NOMO-1 (cell line): ENCODE data around the gene FGF19.

ENCODE experiments used
- DNase-seq, 2 experiments: peaks; one replicate each; lab custom pipeline; 2025; ENCODE audit not compliant: unreplicated experiment in 2 of 2; lab: John Stamatoyannopoulos, UW

Gene FGF19, protein sequence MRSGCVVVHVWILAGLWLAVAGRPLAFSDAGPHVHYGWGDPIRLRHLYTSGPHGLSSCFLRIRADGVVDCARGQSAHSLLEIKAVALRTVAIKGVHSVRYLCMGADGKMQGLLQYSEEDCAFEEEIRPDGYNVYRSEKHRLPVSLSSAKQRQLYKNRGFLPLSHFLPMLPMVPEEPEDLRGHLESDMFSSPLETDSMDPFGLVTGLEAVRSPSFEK

DNA sequence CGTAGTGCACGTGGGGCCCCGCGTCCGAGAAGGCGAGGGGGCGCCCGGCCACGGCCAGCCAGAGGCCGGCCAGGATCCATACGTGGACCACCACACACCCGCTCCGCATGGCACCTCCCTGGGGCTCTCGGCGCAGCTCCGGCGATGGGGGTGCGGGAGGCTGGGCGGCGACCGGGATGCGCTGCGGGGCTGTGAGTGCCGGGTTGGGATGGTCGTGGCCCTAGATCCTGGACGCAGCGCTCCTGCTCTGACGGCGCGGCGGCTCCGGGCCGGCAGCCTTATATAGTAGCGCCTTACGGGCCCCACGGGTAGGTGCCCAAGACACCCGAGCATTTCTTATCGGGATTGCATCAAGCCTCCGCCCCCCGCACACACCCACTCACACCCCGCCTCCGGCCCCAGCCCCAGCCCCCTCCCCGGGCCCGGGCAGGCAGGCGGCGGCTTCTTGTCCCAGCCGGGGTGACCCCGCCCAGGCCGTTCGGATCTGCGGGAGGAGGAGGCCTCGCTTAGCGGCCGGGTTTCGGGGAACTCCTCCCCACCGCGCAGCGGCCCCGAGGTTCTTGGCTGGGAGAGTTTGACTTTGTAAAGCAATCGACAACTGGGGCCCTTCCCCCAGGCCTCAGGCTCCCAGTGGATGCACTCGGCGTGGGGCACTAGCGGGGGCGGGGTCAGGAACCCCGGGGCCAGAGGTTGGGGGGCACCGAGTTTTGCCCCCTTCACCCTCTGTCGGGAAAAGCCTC is at the start of gene FGF19:
TSS of gene FGF19 (minus strand) at position 255 of the 740 bp plus-strand sequence. CDS start at position 109, 146 bp downstream.
- no peak for DNase-seq

DNA sequence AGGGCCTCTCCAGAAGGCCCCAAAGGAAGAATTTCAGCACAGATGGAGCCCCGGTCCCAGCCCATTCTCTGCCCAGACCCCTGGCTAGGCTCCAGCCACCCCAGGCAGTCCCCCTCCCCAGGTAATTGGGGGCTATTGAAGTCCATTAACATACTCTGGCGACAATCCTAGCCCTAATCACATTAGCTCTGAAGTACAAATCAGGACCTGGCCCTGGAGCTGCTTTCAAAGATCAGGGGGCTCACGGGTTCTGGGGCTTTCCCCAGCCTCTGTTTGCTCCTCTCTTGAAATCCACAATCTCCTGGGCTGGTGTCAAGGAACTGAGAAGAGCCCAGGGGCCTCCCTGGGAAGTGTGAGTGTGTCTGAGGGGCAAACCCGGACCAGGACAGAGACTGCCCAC is 49.1 kb upstream of the FGF19 start:
- DNase-seq = no peak

DNA sequence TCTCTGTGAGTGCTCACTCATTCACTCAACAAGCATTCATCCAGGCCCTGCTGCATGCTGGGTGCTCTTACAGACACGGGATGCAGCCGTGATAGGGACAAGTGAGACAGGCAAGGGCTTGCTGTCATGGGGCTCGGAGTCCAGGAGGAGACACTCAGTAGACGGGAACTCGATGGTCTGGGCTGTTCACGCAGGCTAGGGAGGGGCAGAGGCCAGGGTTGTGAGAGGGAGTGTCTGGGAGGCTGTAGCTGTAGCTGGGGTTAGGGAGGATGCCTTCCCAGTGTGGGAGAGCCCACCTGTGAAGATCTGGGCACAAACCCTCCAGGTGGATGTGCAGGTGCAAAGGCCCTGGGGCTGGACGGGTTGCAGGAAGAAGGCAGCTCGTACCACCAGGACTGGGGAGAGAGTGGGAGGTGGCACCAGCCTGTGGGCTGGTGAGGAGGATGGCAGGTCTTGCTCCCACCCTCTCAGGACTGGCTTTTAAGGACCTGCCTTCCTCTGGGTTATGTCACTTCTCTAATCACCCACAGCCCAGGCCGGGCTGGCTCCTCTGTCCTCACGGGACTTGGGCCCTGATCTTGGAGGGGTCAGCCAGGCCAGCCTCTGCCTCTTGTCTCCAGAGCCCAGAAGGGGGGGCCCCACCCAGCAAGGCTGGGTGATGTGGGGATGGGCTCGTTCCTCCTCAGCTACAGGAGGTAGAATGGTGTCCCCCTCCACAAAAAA is 47.2 kb upstream of the FGF19 start:
- DNase-seq = no peak

DNA sequence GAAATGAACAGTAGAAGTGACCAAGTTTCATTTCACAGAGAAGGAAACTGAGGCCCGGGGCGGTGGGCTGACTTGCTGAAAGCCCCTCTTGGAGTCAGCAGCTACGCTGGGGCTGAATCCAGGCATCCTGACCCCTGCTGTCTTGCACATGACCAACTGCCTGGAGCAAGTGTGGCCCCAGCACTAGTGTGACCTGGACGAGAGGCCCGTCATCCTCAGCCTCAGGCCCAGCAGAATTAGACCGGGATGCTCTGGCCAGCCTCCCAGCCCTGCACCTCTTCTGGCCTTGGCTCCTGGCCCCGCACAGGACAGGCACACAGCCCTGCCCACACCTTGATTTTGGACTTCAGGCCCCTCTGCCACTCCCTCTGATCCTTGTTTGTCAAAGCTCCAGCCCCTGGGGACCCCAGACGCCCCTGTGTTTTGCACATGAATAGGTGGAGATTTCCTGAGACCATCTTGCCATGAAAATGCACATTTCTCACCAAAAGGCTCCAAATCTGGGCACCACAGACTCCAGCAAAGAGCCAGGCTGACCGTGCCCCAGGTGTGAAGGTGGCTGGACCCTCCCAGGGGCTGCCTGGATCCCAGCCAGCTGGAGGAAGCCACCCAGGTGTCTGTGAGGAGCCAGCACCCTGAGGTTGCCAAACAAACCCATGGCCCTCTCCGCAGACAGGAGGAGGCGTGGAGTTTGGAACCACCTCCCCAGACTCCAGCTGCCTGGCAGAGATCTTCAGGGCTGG is 46.5 kb upstream of the FGF19 start:
- DNase-seq = no peak

DNA sequence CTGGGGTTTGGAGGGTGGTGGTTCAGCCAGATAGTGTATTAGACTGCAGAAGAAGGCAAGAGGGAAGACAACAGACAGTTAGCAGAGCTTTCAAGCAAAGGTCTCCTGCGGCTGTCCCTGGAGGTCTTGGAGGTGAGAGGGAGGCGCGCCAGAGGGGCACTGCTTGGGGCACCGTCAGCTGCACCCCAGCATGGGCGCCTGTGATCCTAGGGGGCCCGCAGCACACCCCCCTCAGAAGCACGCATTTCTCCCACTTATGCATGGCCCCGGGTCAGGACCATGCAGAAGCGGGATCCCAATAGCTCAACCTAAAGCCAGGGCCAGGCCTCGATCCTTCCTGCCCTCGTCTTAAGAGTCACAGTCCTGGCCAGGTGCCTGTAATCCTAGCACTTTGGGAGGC is 44.8 kb upstream of the FGF19 start:
- DNase-seq = no peak

DNA sequence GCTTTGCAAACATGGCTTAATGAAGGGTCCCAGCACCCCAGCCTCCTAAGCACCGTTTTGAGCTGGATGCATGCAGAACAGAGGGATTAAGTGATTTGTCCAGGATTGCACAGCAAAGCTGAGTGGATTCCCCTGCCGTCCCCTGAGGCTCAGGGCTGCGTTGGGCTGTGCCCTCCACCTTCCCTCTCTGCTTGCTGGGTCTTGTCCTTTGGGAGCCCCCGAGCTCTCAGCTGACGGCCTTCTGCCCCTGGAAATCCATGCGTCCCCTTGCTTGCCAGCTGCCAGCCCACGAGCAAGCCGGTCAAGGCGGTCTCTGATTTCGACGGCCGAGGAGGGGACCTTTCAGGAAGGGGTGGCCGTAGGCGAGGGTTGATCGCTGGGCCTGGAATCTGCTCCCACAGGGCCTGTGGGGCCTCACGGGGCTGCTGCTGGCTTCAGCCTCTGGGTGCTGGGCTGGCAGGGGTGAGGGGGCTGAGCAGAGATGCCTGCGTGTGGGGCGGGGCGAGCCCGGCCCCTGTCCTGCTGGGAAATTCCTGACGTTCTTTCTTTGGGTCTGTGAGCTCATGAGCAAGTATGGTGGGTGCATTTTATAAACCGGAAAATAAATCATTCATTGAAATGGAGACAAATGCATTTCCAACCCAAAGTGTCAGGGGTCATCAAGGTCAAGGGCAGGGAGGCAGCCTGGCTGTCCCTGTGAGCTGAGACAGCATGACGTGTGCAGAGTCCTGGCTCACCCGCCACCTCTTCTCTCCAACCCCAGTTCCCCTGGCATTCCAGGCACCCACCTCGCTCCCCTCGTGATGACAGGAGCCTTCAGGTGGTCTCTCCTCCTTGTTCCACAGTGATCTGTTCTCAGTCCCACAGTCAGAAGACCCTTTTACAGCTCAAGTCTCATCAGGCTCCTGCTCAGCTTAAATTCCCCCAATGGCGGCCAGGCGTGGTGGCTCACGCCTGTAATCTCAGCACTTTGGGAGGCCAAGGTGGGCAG is 43.2 kb upstream of the FGF19 start:
- DNase-seq = no peak

DNA sequence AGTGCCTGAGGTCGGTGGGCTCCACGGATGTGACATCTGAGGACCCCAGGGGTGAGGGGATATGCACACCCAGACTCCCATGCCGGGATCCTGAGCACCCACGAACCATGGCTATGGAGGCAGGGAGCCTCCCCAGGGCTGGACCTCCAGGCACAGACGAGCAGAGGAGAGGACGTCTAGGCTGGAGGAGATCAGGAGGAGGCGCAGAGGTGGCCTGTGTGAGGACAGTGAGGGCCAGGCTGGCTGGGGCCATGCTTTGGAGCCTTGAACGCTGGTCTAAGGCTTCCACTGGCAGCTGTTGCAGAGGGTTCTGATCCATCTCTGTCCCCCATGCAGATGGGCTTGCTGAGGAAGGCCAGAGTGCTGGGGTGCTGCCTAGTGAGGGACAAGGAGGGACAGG is 42.3 kb upstream of the FGF19 start:
- DNase-seq = no peak

DNA sequence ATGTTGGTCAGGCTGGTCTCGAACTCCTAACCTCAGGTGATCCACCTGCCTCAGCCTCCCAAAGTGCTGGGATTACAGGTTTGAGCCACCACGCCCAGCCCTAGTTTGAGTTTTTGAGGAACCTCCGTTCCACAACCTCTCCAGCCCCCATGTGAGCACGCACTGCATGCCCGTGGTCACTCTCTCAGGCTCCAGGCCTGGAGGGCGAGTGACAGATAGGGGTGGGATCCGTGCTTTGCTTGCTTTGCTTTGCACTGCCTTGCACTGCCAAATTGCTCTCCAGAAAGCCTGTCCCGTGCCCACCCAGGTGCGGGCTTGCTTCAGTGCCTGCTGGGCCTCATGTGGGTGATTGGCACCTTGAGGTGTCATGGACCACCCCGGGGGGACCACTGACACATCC is 41.4 kb upstream of the FGF19 start:
- no peak for DNase-seq

DNA sequence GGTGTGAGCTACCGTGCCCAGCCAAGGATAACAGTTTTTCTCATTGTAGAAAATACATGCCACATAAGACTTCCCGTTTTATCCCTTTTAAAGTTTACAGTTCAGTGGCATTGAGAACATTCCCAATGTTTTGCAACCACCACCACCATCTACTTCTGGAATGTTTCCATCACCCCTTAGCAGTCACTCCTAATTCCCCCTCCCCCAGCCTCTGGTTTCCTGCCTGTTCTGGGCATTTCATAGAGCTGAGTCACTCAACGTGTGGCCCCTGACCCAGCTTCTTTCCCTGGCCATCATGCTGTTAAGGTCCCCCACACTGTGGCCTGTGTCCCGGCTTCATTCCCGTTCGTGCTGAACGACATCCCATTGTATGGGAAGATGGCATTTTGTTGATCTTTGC is 40.6 kb upstream of the FGF19 start:
- DNase-seq = no peak

DNA sequence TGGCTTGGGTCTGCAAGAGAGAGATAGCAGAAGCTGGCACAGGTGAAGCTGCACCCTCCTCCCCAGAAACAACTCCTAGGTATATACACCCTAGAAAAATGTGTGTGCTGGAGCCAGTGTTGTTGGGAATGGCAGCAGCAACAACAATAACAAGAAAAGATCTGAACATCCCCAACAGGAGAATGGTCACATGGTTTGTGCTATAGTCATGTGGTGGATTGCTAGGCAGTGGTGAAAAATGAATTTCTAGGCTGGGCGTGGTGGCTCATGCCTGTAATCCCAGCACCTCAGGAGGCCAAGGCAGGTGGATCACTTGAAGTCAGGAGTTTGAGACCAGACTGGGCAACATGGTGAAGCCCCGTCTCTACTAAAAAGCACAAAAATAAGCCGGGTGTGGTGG is 31.0 kb upstream of the FGF19 start:
- DNase-seq = no peak

DNA sequence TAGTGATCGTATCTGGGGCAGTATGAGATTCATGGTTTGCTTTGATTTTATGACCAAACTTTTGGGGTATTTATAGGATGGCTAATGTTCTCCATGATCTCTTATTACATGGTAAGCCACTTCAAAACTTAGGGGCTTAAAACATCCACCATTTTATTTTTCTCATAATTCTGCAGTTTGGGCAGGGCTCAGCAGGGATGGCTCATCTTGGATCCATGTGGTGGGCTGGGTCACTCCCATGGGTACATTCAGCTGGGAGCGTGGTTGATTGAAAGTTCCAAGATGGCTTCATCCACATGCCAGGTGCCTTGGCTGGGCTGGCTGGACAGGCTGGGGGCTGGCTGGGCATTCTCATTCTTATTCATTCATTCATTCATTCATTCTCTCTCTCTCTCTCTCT is 30.5 kb upstream of the FGF19 start:
- DNase-seq = no peak

DNA sequence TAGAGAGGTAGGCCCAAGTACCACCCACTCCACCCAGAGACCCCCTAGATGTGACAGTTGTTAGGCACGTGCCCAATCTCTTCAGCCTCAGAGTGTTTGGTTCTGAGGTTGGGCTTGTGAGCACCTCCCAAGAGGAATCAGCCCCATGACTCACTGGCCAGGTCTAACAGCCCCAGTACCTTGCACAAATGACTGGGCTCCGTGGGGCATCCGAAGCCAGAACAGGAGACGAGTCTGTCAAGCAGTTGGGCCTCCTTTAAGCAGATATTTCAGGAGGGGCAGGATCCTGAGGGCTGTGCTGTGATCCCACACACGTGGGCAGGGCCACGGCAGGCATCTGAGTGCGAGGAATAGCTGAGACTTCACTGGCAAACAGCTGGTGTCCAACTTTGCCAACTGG is 29.1 kb upstream of the FGF19 start:
- no peak for DNase-seq

DNA sequence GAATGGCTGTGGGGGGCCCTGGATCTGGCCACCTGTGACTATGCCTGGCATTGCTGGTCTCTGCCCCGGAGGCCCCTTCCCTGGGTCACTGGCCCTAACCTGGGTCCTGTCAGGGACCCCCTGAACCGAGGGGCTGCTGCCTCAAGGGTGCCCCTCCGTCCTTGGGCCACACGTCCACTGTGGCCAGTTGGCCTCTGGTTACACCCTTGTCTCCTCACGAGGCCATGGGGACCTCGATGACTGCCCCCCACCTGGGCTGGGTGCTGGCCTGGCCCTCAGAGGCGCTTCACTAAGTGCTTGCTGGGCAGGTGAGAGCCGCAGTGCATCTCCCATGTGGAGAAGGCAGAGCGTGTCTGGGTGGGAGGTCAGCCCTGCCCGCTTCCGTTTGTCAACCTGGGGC is 27.3 kb upstream of the FGF19 start:
- DNase-seq = no peak

DNA sequence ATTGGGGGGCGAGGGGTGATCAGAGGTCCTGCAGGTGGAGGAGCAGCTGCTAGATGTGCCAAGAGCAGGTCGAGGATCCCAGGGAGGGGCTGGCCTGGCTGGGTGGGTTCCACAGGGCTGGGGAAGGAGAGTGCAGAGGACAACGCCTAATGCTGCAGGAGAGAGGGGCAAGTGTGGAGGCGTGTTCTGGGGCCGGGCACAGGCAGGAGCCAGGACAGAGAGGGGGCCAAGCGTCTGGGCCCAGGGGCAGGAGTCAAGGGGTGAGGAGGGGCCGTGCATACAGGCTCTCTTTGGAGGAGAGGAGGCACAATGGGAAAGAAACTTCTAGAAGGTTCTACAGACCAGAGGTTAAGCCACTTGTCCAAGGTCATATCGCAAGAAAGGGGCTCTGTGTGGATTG is 26.7 kb upstream of the FGF19 start:
- no peak for DNase-seq

DNA sequence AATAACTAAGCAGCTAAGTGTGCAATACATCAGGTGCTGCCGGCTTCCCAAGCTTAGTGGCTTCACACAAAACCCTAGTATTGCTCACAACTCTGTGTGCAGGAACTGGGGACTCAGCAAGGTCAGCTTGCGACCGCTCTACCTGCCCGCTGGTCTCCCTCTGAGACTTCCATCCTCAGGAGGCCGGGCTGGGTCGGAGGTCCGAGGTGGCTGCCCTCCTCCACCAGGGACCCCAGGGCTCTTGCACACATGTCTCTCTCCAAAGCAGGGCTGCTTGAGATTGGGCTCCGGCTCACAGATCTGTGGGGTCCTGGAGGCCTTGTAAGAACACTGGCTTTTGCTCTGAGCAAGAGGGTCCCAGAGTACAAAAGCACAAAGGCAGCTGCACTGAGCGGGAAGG is 25.4 kb upstream of the FGF19 start:
- no peak for DNase-seq

DNA sequence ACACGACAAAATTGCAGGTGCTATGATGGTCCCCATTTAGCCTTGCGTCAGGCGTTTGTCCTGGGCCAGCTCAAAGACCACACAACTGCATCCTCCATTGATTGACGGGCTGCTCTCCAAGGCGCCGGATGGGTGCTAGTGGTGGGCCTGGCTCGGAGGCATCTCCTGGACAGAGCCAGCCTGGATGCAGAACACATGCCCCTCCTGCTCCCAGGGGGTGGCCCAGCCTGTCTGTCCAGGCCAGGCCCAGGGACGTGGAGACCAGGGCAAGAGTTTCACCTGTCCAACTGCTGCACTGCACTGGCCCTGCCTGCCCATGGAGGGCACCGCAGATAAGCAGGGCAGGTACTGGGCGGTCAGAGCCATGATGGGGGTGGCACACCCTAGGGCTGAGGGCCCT is 23.4 kb upstream of the FGF19 start:
- DNase-seq = no peak

DNA sequence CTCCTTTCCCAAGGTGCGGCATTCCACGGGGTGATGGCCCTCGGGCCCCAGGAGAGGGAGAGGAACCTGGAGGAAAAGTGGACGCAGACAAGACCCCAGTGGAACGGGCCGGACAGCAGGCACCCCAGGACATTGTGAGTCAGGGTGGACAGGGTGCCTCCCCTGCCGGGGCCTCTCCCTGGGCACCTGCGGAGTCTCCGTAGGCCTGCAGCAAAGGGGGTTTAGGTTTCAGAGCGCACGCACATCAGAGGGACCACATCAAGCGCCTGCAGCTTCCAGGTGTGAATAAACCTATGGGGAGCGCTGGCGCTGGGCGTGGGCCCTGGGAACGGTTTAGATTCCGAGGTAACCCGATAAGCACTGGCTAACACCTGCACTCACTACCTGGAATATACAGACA is 22.7 kb upstream of the FGF19 start:
- DNase-seq = no peak

DNA sequence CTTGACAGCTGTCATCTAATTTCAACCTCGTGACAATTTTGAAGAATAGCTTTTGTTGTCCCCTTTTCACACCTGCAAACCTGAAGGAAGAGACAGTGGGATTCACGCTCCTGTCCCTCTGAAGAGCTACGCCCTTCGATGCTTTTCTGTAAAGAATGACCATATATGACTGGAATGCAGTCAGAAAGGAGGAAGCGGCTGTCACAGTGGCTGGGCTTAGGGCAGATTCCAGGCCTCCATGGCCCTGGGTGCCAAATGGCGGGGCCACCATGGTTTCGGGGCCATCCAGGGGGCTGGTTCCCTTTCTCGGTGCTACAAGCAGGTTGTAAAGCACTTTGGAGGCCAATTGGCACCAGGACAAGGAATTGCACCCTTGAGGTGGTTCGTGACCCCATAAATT is 22.2 kb upstream of the FGF19 start:
- no peak for DNase-seq

DNA sequence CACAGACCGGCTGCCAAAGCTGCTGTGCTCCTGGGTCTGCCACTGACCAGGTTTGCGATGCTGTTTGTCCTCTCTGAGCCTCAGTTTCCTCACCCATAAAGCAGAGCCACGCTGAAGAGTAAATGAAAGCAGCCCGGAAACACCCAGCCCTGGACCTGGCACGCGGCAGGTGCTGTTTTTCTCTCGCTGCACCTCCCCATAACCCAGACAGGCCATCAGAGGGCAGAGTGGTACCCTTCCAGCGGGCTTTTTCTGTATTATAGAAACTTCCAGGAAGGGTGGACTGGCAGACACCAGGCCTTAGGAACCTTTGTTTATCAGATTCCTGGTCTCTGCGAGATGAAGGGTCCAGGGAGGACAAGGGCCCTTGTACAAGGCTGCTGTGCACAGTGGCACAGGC is 17.9 kb upstream of the FGF19 start:
- no peak for DNase-seq

DNA sequence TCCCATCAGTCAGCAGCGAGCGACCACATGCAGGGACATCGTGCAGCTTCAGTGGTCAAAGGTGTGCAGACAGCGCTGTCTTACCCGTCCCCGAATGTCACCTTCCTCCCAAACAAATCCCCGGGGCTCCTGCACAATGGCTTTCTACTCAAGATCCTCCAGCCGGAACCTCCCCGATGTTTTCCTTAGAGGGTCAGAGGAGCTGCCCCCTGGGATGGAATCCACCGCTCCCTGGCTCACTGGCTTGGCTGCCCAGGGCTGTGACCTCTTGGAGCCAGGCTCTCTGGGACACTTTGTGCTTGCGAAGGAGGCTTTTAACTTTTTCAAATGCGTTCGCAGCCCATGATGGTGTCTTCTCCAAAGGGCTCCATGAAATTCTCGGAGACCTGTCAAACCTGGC is 17.3 kb upstream of the FGF19 start:
- DNase-seq = no peak
